Endothelial cell of umbilical vein (primary cell): ENCODE data around the gene ARHGAP10. TPM values are rescaled to one million over a fixed set of nuclear protein-coding genes. Genes with fewer than 3 reads are reported as not detected.
"Not testable (repeated sequence)": the region's sequence is repeated elsewhere in the genome, so short reads cannot be mapped to it uniquely, and the experiment has no call there.

Experiments
- BruUV-seq: library from RNA; stranded (reverse); fragments of 400-500 nt; replicated peaks from 2 replicates; lab custom pipeline; 2021; lab: Mats Ljungman, UMichigan
- CTCF ChIA-PET: fragments of 300-600, 350-600 bp; sonication (Branson Sonifier 250); formaldehyde crosslinking; loops from one replicate; lab custom pipeline; 2021; ENCODE audit warnings: antibody characterized with exemption, inconsistent platforms; lab: Charles Lee
- POLR2A ChIA-PET: fragments of 300-600, 350-600 bp; sonication (Branson Sonifier 250); formaldehyde crosslinking; loops from one replicate; lab custom pipeline; 2021; ENCODE audit warnings: antibody characterized with exemption, inconsistent platforms; lab: Charles Lee
- DNase-seq: peaks from one replicate; pipeline ENCODE4 v3.0.0-alpha.2; 2011; ENCODE audit warnings: low read depth, low spot score
- FAIRE-seq: peaks from 2 replicates; lab custom pipeline; 2011; peaks lifted over from hg19 to GRCh38; lab: Jason Lieb, UNC
- H2AFZ ChIP-seq: 2 replicates; pipeline ENCODE4 v1.6.0; 2012; ENCODE audit warnings: low read depth, low read length, control low read depth, inconsistent platforms
- H3K27ac ChIP-seq: 2 replicates; pipeline ENCODE4 v1.5.1; 2011; ENCODE audit warnings: low read depth, mild to moderate bottlenecking, control low read depth, low read length, moderate library complexity; ENCODE audit not compliant: insufficient read depth
- H3K27me3 ChIP-seq, 2 experiments: 2 replicates each; pipeline versions ENCODE4 v1.6.0 to v1.6.1; 2011; ENCODE audit warnings: low read length in 2 of 2, mixed read lengths in 1 of 2; ENCODE audit not compliant: control insufficient read depth in 2 of 2, insufficient read depth in 2 of 2
- H3K36me3 ChIP-seq, 2 experiments: 2 replicates in 1 of 2; 3 replicates in 1 of 2; pipeline ENCODE4 v1.5.1; 2011; ENCODE audit warnings: low read length in 2 of 2, mild to moderate bottlenecking in 1 of 2, moderate library complexity in 1 of 2; ENCODE audit not compliant: control insufficient read depth in 2 of 2, insufficient read depth in 2 of 2; ENCODE audit errors: extremely low read depth in 1 of 2
- H3K4me1 ChIP-seq: 3 replicates; pipeline ENCODE4 v1.5.1; 2011; ENCODE audit warnings: mild to moderate bottlenecking, low read length; ENCODE audit not compliant: control insufficient read depth, insufficient read depth; ENCODE audit errors: extremely low read depth
- H3K4me2 ChIP-seq: 2 replicates; pipeline ENCODE4 v1.6.1; 2011; ENCODE audit warnings: low read length, control low read depth, mixed read lengths; ENCODE audit not compliant: insufficient read depth
- H3K4me3 ChIP-seq, 3 experiments: fragments of 200-600 bp in 1 of 3; sonication (generic), shearing (Covaris generic) in 1 of 3; replicated peaks in 1 of 3; 2 replicates each; pipeline ENCODE4 v1.5.1; 2011 to 2016; ENCODE audit warnings: control low read depth in 3 of 3, low read length in 3 of 3, mild to moderate bottlenecking in 2 of 3, inconsistent platforms in 1 of 3, low read depth in 1 of 3, moderate library complexity in 1 of 3; ENCODE audit not compliant: insufficient read depth in 1 of 3
- H3K79me2 ChIP-seq: 2 replicates; pipeline ENCODE4 v1.6.0; 2012; ENCODE audit warnings: low read length, inconsistent platforms; ENCODE audit not compliant: control insufficient read depth, insufficient read depth
- H3K9ac ChIP-seq: replicated peaks from 2 replicates; pipeline ENCODE3; 2011; ENCODE audit warnings: low read length, control low read depth; ENCODE audit not compliant: insufficient read depth; ENCODE audit errors: extremely low read depth
- H3K9me1 ChIP-seq: replicated peaks from 3 replicates; pipeline ENCODE4 v1.6.0; 2011; ENCODE audit warnings: mild to moderate bottlenecking, low read length; ENCODE audit not compliant: control insufficient read depth, insufficient read depth; ENCODE audit errors: extremely low read depth
- H3K9me3 ChIP-seq: replicated peaks from 2 replicates; pipeline ENCODE4 v1.5.1; 2012; ENCODE audit warnings: low read length, inconsistent platforms; ENCODE audit not compliant: control insufficient read depth, insufficient read depth
- H4K20me1 ChIP-seq: replicated peaks from 2 replicates; pipeline ENCODE3; 2011; ENCODE audit warnings: mild to moderate bottlenecking, low read length; ENCODE audit not compliant: control insufficient read depth, insufficient read depth; ENCODE audit errors: extremely low read depth
- CTCF ChIP-seq, 2 donors: IDR thresholded peaks; 1 replicate in 1 of 2; 2 replicates in 1 of 2; pipeline ENCODE4 v1.5.1; 2011; ENCODE audit warnings: low read length in 2 of 2, mild to moderate bottlenecking in 2 of 2, moderate library complexity in 2 of 2, control low read depth in 1 of 2, inconsistent platforms in 1 of 2, low read depth in 1 of 2; ENCODE audit not compliant: insufficient read depth in 1 of 2; ENCODE audit errors: extremely low read depth in 1 of 2
- EZH2 ChIP-seq: IDR thresholded peaks from 2 replicates; pipeline ENCODE4 v1.6.1; 2012; ENCODE audit warnings: borderline replicate concordance, low read depth, mild to moderate bottlenecking, moderate library complexity, low read length, inconsistent platforms; ENCODE audit not compliant: severe bottlenecking
- FOS ChIP-seq: IDR thresholded peaks from 2 replicates; pipeline ENCODE4 v1.6.1; 2011; ENCODE audit warnings: mild to moderate bottlenecking, low read length, moderate library complexity, borderline replicate concordance; ENCODE audit not compliant: insufficient read depth
- GATA2 ChIP-seq: IDR thresholded peaks from 2 replicates; pipeline ENCODE4 v1.7.0; 2011; ENCODE audit warnings: low read depth, mild to moderate bottlenecking, moderate library complexity, mixed read lengths, low read length; ENCODE audit not compliant: insufficient read length, insufficient read depth
- JUN ChIP-seq: IDR thresholded peaks from 2 replicates; pipeline ENCODE4 v1.6.1; 2011; ENCODE audit warnings: borderline replicate concordance, low read depth; ENCODE audit not compliant: insufficient read length, insufficient read depth
- MAX ChIP-seq: IDR thresholded peaks from 2 replicates; pipeline ENCODE4 v1.6.1; 2011; ENCODE audit not compliant: insufficient read depth, insufficient read length
- MYC ChIP-seq: IDR thresholded peaks from one replicate; pipeline ENCODE4 v1.6.1; 2011; ENCODE audit warnings: mild to moderate bottlenecking, low read depth, low read length
- POLR2A ChIP-seq: IDR thresholded peaks from 2 replicates; pipeline ENCODE4 v1.6.1; 2012; ENCODE audit warnings: low read depth, mild to moderate bottlenecking, control low read depth, low read length
- POLR2AphosphoS5 ChIP-seq: IDR thresholded peaks from 2 replicates; pipeline ENCODE4 v1.6.1; 2012; ENCODE audit warnings: low read depth, mild to moderate bottlenecking, control low read depth, low read length, moderate library complexity; ENCODE audit not compliant: insufficient read depth
- dilution Hi-C: fragments of 300-500 bp; cut with MboI; formaldehyde crosslinking; loops from one replicate; pipeline ENCODE4 v1.15.0; 2019; ENCODE audit warnings: low sequenced_read_pairs; ENCODE audit not compliant: extremely low pct_ligation_motif_present
- intact Hi-C: fragments of 100-400 bp; cut with micrococcal nuclease; formaldehyde crosslinking; loops from one replicate; pipeline ENCODE4 v1.10.0; 2022
- polyA plus RNA-seq, 4 experiments: library from polyadenylated mRNA; depleted of rRNA in 3 of 4; stranded (reverse) in 3 of 4; unstranded in 1 of 4; fragments of >200 nt; gene quantifications; 2 replicates each; pipeline versions ENCODE4 v1.2.1 to v1.2.3, GENCODE V29; 2011 to 2012; ENCODE audit warnings: missing spikeins in 1 of 4
- total RNA-seq: library from RNA; stranded (reverse); gene quantifications from 2 replicates; pipeline ENCODE4 v1.2.3, GENCODE V29; 2021

ARHGAP10 gene
- total and polyA plus RNA-seq, 2 donors (not counting 3 experiments of a cell fraction or from before 2014, with no cell fraction given), result 20.4 to 36.7 TPM

GRCh38 chr4:147910315-147910714 lies 178.4 kb downstream of the ARHGAP10 start:
- H4K20me1 ChIP-seq, result peaks cover 2% of the 10 kb centered on the region
- H3K4me1 ChIP-seq, result no peaks in the 10 kb centered on the region
- no peaks in the 10 kb centered on the region for H3K9me1 ChIP-seq
- H3K36me3 ChIP-seq, result peaks cover 0 to 2% of the 10 kb centered on the region in 2 experiments
- H2AFZ ChIP-seq, result no peak overlapping the region
- H3K79me2 ChIP-seq, result no peaks in the 10 kb centered on the region
- H3K27ac ChIP-seq, result no peak overlapping the region
- no TSS peak for BruUV-seq
- dilution Hi-C loops (no loop called here), intact Hi-C loops (no loop called here)
- no peak overlapping the region for H3K4me2 ChIP-seq
- ChIA-PET POLR2A (no interaction called here), CTCF (interaction anchor here (0.8 to 1.1 kb wide), 2 partner anchors 16 to 43 kb away, joined by 3 read pairs; no protein-coding TSS in a partner anchor)
- TF ChIP-seq MYC (no peak), FOS (no peak), EZH2 (no peak), CTCF (IDR thresholded peaks at IDR 0.05; ENCODE audit: extremely low read depth in 1 of 2, insufficient read depth in 1 of 2, low read depth in 1 of 2, low read length in 2 of 2) (no peak), MAX (no peak), JUN (no peak), GATA2 (no peak), POLR2AphosphoS5 (no peak), POLR2A (no peak)
- H3K27me3 ChIP-seq, result no peaks in the 10 kb centered on the region
- FAIRE-seq, result no peak
- no peak overlapping the region for H3K9ac ChIP-seq
- H3K9me3 ChIP-seq, result no peaks in the 10 kb centered on the region
- no peak overlapping the region for H3K4me3 ChIP-seq
- DNase-seq, result no peak

DNA sequence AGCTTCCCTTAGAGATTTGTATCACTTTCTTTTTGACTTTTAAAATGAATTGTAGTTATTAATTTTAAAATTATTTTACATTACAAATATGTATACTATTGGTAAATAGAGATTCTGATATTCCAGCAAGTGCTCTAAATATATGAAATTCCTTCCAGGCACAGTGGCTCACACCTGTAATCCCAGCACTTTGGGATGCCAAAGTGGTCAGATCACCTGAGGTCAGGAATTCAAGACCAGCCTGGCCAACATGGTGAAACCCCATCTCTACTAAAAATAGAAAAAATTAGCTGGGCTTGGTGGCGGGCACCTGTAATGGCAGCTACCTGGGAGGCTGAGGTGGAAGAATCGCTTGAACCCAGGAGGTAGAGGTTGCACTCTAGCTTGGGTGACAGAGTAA lies 180.2 kb downstream of the ARHGAP10 start:
- H3K9me1 ChIP-seq, H4K20me1 ChIP-seq, H3K4me3 ChIP-seq, dilution Hi-C loops, H2AFZ ChIP-seq, H3K9ac ChIP-seq, BruUV-seq, DNase-seq, H3K27ac ChIP-seq, H3K79me2 ChIP-seq, H3K9me3 ChIP-seq, H3K36me3 ChIP-seq, H3K4me2 ChIP-seq, FAIRE-seq, intact Hi-C loops, POLR2A ChIA-PET, H3K27me3 ChIP-seq: not testable (repeated sequence)
- CTCF ChIA-PET, result interaction anchor here (1.3 to 1.4 kb wide), 2 partner anchors 13 to 45 kb away, joined by 5 read pairs; no protein-coding TSS in a partner anchor
- peaks cover 15% of the 10 kb centered on the region for H3K4me1 ChIP-seq
